ENCODE measurements around the gene PATJ.

Gene PATJ

GRCh38 chr1:61743716-61744580 lies 1.7 kb downstream of the PATJ start:
- no peak overlapping the region for H3K23ac ChIP-seq (ENCODE audit: low read length)
- DNase-seq = peak; percentile 73 to 87
- no peak overlapping the region for H3K4me3 ChIP-seq (ENCODE audit: low read depth, low read length)
- no peak overlapping the region for H3K4ac ChIP-seq (ENCODE audit: low read depth, low read length)
- no CpG with 5 or more reads among the region's 6 CpGs for WGBS (ENCODE audit: extremely low coverage, insufficient coverage, insufficient read length)
- H2AK5ac ChIP-seq (ENCODE audit: low read length) = no peak overlapping the region
- no peak overlapping the region for H3K9ac ChIP-seq (ENCODE audit: low read length)
- no peak overlapping the region for H2BK5ac ChIP-seq (ENCODE audit: low read depth, low read length, poor library complexity)
- H4K91ac ChIP-seq (ENCODE audit: low read depth, low read length) = no peak overlapping the region
- H3K18ac ChIP-seq (ENCODE audit: low read length) = no peak overlapping the region
- no peak overlapping the region for H2BK12ac ChIP-seq (ENCODE audit: low read length)
- H4K12ac ChIP-seq (ENCODE audit: low read depth, low read length) = no peak overlapping the region
- H3K36me3 ChIP-seq (ENCODE audit: control insufficient read depth in 1 of 2, insufficient read depth in 2 of 2, low read length in 2 of 2) = no peaks in the 10 kb centered on the region
- no peak overlapping the region for H3K14ac ChIP-seq (ENCODE audit: low read length)
- H3K79me2 ChIP-seq (ENCODE audit: control insufficient read depth, insufficient read depth, low read length, poor library complexity) = peaks cover 14% of the 10 kb centered on the region
- no peak overlapping the region for H3K27ac ChIP-seq (ENCODE audit: low read depth, low read length)
- H2BK120ac ChIP-seq (ENCODE audit: insufficient read depth, low read length, poor library complexity) = no peak overlapping the region
- no peak overlapping the region for H4K8ac ChIP-seq (ENCODE audit: low read depth, low read length)
- H3K4me2 ChIP-seq (ENCODE audit: low read length) = peak overlapping the region; percentile 60
- no peak overlapping the region for H2AFZ ChIP-seq (ENCODE audit: insufficient read depth, low read length, poor library complexity)
- peaks cover 9 to 11% of the 10 kb centered on the region in 2 experiments for H3K4me1 ChIP-seq (ENCODE audit: control insufficient read depth in 1 of 2, insufficient read depth in 2 of 2, low read length in 2 of 2)
- peaks cover 12% of the 10 kb centered on the region for H3K79me1 ChIP-seq (ENCODE audit: low read length)
- H3K9me3 ChIP-seq (ENCODE audit: insufficient read depth, low read depth, low read length) = no peaks in the 10 kb centered on the region
- no peaks in the 10 kb centered on the region for H3K27me3 ChIP-seq (ENCODE audit: insufficient read depth, low read length)

DNA sequence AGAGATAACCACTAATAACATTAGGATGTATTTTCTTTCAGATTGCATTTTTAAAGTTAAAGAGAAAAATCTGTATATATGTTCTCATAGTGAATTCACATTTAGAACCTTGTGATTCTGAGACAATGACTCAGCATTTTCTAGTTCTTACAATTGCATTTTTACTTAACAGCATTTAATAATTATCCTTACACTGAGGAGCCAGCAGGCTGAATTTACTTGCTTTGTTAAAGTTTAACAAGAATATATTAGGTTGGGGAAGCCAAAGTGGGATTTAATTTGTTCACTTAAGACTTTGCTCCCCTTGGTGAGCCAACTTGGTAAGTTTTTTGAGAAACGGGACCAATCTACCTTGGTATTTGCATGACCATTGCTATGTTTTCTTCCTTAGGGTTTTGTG lies 4.5 kb downstream of the PATJ start:
- Histone ChIP-seq H3K79me1 (ENCODE audit: low read length) (peaks cover 12% of the 10 kb centered on the region), H2BK120ac (ENCODE audit: insufficient read depth, low read length, poor library complexity) (no peak overlapping the region), H3K27ac (ENCODE audit: low read depth, low read length) (no peak overlapping the region), H2BK12ac (ENCODE audit: low read length) (no peak overlapping the region), H3K4ac (ENCODE audit: low read depth, low read length) (no peak overlapping the region), H4K8ac (ENCODE audit: low read depth, low read length) (no peak overlapping the region), H2AK5ac (ENCODE audit: low read length) (no peak overlapping the region), H3K4me2 (ENCODE audit: low read length) (no peak overlapping the region), H4K91ac (ENCODE audit: low read depth, low read length) (no peak overlapping the region), H3K9me3 (ENCODE audit: insufficient read depth, low read depth, low read length) (no peaks in the 10 kb centered on the region), H4K12ac (ENCODE audit: low read depth, low read length) (no peak overlapping the region), H3K4me1 (ENCODE audit: control insufficient read depth in 1 of 2, insufficient read depth in 2 of 2, low read length in 2 of 2) (peaks cover 9 to 11% of the 10 kb centered on the region in 2 experiments), H3K27me3 (ENCODE audit: insufficient read depth, low read length) (no peaks in the 10 kb centered on the region), H3K36me3 (ENCODE audit: control insufficient read depth in 1 of 2, insufficient read depth in 2 of 2, low read length in 2 of 2) (peaks cover 0 to 1% of the 10 kb centered on the region in 2 experiments), H3K23ac (ENCODE audit: low read length) (no peak overlapping the region), H2AFZ (ENCODE audit: insufficient read depth, low read length, poor library complexity) (no peak overlapping the region), H3K4me3 (ENCODE audit: low read depth, low read length) (no peak overlapping the region), H3K79me2 (ENCODE audit: control insufficient read depth, insufficient read depth, low read length, poor library complexity) (peaks cover 18% of the 10 kb centered on the region), H2BK5ac (ENCODE audit: low read depth, low read length, poor library complexity) (no peak overlapping the region), H3K18ac (ENCODE audit: low read length) (no peak overlapping the region), H3K9ac (ENCODE audit: low read length) (no peak overlapping the region), H3K14ac (ENCODE audit: low read length) (no peak overlapping the region)
- WGBS (ENCODE audit: extremely low coverage, insufficient coverage, insufficient read length) = no CpG with 5 or more reads among the region's 1 CpG
- peak in 1 of 2 donors; percentile 17 for DNase-seq

- Histone ChIP-seq H4K91ac (ENCODE audit: low read depth, low read length) (no peak overlapping the region), H3K23ac (ENCODE audit: low read length) (no peak overlapping the region), H3K4ac (ENCODE audit: low read depth, low read length) (no peak overlapping the region), H3K14ac (ENCODE audit: low read length) (no peak overlapping the region), H2BK12ac (ENCODE audit: low read length) (no peak overlapping the region), H2BK5ac (ENCODE audit: low read depth, low read length, poor library complexity) (no peak overlapping the region), H3K18ac (ENCODE audit: low read length) (no peak overlapping the region), H3K9me3 (ENCODE audit: insufficient read depth, low read depth, low read length) (no peaks in the 10 kb centered on the region), H3K79me1 (ENCODE audit: low read length) (peaks cover 1% of the 10 kb centered on the region), H2AK5ac (ENCODE audit: low read length) (no peak overlapping the region), H3K9ac (ENCODE audit: low read length) (no peak overlapping the region), H2BK120ac (ENCODE audit: insufficient read depth, low read length, poor library complexity) (no peak overlapping the region), H3K79me2 (ENCODE audit: control insufficient read depth, insufficient read depth, low read length, poor library complexity) (peaks cover 9% of the 10 kb centered on the region), H3K27ac (ENCODE audit: low read depth, low read length) (no peak overlapping the region), H3K4me2 (ENCODE audit: low read length) (no peak overlapping the region), H4K8ac (ENCODE audit: low read depth, low read length) (no peak overlapping the region), H3K27me3 (ENCODE audit: insufficient read depth, low read length) (no peaks in the 10 kb centered on the region), H2AFZ (ENCODE audit: insufficient read depth, low read length, poor library complexity) (no peak overlapping the region), H3K4me1 (ENCODE audit: control insufficient read depth in 1 of 2, insufficient read depth in 2 of 2, low read length in 2 of 2) (peaks cover 9 to 11% of the 10 kb centered on the region in 2 experiments), H4K12ac (ENCODE audit: low read depth, low read length) (no peak overlapping the region), H3K4me3 (ENCODE audit: low read depth, low read length) (no peak overlapping the region), H3K36me3 (ENCODE audit: control insufficient read depth in 1 of 2, insufficient read depth in 2 of 2, low read length in 2 of 2) (peaks cover 0 to 1% of the 10 kb centered on the region in 2 experiments)
- no CpG with 5 or more reads among the region's 4 CpGs for WGBS (ENCODE audit: extremely low coverage, insufficient coverage, insufficient read length)
- DNase-seq = no peak
Observed at GRCh38 chr1:61748566-61748965, 6.3 kb downstream of the PATJ start.

DNA sequence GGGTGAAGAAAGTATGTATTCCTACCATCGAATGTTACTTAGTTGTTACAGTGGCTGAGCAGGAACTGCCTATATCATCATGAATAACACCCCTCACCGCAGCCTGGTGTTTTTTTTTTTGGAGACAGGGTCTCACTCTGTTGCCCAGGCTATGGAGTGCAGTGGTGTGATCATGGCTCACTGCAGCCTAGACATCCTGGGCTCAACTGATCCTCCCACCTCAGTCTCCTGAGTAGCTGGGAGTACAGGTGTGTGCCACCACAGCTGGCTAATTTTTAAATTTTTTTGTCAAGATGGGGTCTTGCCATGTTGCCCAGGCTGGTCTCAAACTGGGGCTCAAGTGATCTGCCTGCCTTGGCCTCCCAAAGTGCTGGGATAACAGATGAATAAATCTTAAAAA lies 7.3 kb downstream of the PATJ start:
- H3K9ac ChIP-seq (ENCODE audit: low read length) = no peak overlapping the region
- H4K12ac ChIP-seq (ENCODE audit: low read depth, low read length) = no peak overlapping the region
- H3K27ac ChIP-seq (ENCODE audit: low read depth, low read length) = no peak overlapping the region
- peaks cover 3 to 5% of the 10 kb centered on the region in 2 experiments for H3K4me1 ChIP-seq (ENCODE audit: control insufficient read depth in 1 of 2, insufficient read depth in 2 of 2, low read length in 2 of 2)
- peaks cover 0 to 1% of the 10 kb centered on the region in 2 experiments for H3K36me3 ChIP-seq (ENCODE audit: control insufficient read depth in 1 of 2, insufficient read depth in 2 of 2, low read length in 2 of 2)
- peaks cover 9% of the 10 kb centered on the region for H3K79me2 ChIP-seq (ENCODE audit: control insufficient read depth, insufficient read depth, low read length, poor library complexity)
- no peaks in the 10 kb centered on the region for H3K9me3 ChIP-seq (ENCODE audit: insufficient read depth, low read depth, low read length)
- no peak overlapping the region for H3K23ac ChIP-seq (ENCODE audit: low read length)
- H3K4me3 ChIP-seq (ENCODE audit: low read depth, low read length) = no peak overlapping the region
- H3K14ac ChIP-seq (ENCODE audit: low read length) = no peak overlapping the region
- H2AFZ ChIP-seq (ENCODE audit: insufficient read depth, low read length, poor library complexity) = no peak overlapping the region
- H4K8ac ChIP-seq (ENCODE audit: low read depth, low read length) = no peak overlapping the region
- no peaks in the 10 kb centered on the region for H3K27me3 ChIP-seq (ENCODE audit: insufficient read depth, low read length)
- DNase-seq = no peak
- WGBS (ENCODE audit: extremely low coverage, insufficient coverage, insufficient read length) = no CpG with 5 or more reads among the region's 2 CpGs
- no peak overlapping the region for H3K4me2 ChIP-seq (ENCODE audit: low read length)
- no peak overlapping the region for H4K91ac ChIP-seq (ENCODE audit: low read depth, low read length)
- H2BK12ac ChIP-seq (ENCODE audit: low read length) = no peak overlapping the region
- peaks cover 1% of the 10 kb centered on the region for H3K79me1 ChIP-seq (ENCODE audit: low read length)
- H2BK120ac ChIP-seq (ENCODE audit: insufficient read depth, low read length, poor library complexity) = no peak overlapping the region
- H2AK5ac ChIP-seq (ENCODE audit: low read length) = no peak overlapping the region
- H2BK5ac ChIP-seq (ENCODE audit: low read depth, low read length, poor library complexity) = no peak overlapping the region
- H3K4ac ChIP-seq (ENCODE audit: low read depth, low read length) = peak overlapping the region; percentile 93
- H3K18ac ChIP-seq (ENCODE audit: low read length) = no peak overlapping the region

Measured in trophoblast cell (in vitro differentiated cells and primary cell).